LNCaP clone FGC (cell line): ENCODE data around the gene NFIX.

Experiments
- DNase-seq: peaks from one replicate; pipeline ENCODE4 v3.0.0-alpha.2; 2011; ENCODE audit warnings: low read depth
- H3K4me3 ChIP-seq: 2 replicates; pipeline ENCODE4 v1.5.1; 2011; ENCODE audit warnings: mild to moderate bottlenecking, low read depth, low read length, control low read depth
- CTCF ChIP-seq: IDR thresholded peaks from 2 replicates; pipeline ENCODE4 v1.5.1; 2012; ENCODE audit warnings: mild to moderate bottlenecking; ENCODE audit not compliant: control insufficient read depth, insufficient read depth; ENCODE audit errors: extremely low read depth

Gene NFIX

GRCh38 chr19:13086341-13086740 is 91.1 kb downstream of the NFIX start:
- no peak overlapping the region for H3K4me3 ChIP-seq
- no peak for DNase-seq
- no peak for TF ChIP-seq CTCF

GRCh38 chr19:13087295-13087694 is 92.0 kb downstream of the NFIX start:
- no peak for TF ChIP-seq CTCF
- DNase-seq: no peak
- H3K4me3 ChIP-seq: no peak overlapping the region

- no peak for TF ChIP-seq CTCF
- DNase-seq: no peak
- no peak overlapping the region for H3K4me3 ChIP-seq
Measured at GRCh38 chr19:13087795-13088537, 92.7 kb downstream of the NFIX start.

GRCh38 chr19:13089139-13089856 is 94.0 kb downstream of the NFIX start:
- H3K4me3 ChIP-seq: no peak overlapping the region
- no peak for TF ChIP-seq CTCF
- no peak for DNase-seq

- TF ChIP-seq CTCF: no peak
- no peak overlapping the region for H3K4me3 ChIP-seq
- no peak for DNase-seq
Measured at GRCh38 chr19:13089857-13090507, 94.7 kb downstream of the NFIX start.

- no peak for TF ChIP-seq CTCF
- no peak overlapping the region for H3K4me3 ChIP-seq
- DNase-seq: no peak
Measured at GRCh38 chr19:13090511-13091231, 95.4 kb downstream of the NFIX start.
